AG09309 (cell line): ENCODE data around the gene AGPAT3.

Experiments
- DNase-seq: peaks from one replicate; pipeline ENCODE4 v3.0.0-alpha.2; 2010; ENCODE audit warnings: low read depth
- H3K4me3 ChIP-seq: 2 replicates; pipeline ENCODE4 v1.5.1; 2011; ENCODE audit warnings: mild to moderate bottlenecking, low read depth, low read length, moderate library complexity; ENCODE audit not compliant: control insufficient read depth
- TF ChIP-seq, protein P1 (sequence below): IDR thresholded peaks from 2 replicates; pipeline ENCODE4 v1.5.1; 2011; ENCODE audit warnings: mild to moderate bottlenecking, low read depth, low read length, inconsistent platforms; ENCODE audit not compliant: insufficient read depth, control insufficient read depth; ENCODE audit errors: missing control alignments

The AGPAT3 gene

GRCh38 chr21:43954042-43954441 lies 89.0 kb downstream of the AGPAT3 start:
- no peak overlapping the region for H3K4me3 ChIP-seq
- DNase-seq, result no peak
- TF ChIP-seq, protein P1, sequence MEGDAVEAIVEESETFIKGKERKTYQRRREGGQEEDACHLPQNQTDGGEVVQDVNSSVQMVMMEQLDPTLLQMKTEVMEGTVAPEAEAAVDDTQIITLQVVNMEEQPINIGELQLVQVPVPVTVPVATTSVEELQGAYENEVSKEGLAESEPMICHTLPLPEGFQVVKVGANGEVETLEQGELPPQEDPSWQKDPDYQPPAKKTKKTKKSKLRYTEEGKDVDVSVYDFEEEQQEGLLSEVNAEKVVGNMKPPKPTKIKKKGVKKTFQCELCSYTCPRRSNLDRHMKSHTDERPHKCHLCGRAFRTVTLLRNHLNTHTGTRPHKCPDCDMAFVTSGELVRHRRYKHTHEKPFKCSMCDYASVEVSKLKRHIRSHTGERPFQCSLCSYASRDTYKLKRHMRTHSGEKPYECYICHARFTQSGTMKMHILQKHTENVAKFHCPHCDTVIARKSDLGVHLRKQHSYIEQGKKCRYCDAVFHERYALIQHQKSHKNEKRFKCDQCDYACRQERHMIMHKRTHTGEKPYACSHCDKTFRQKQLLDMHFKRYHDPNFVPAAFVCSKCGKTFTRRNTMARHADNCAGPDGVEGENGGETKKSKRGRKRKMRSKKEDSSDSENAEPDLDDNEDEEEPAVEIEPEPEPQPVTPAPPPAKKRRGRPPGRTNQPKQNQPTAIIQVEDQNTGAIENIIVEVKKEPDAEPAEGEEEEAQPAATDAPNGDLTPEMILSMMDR, result no peak

- no peak for DNase-seq
- TF ChIP-seq, protein P1, result no peak
Measured at GRCh38 chr21:43954896-43955295, 89.9 kb downstream of the AGPAT3 start.

GRCh38 chr21:43956019-43956669 lies 91.1 kb downstream of the AGPAT3 start:
- TF ChIP-seq, protein P1, result no peak
- H3K4me3 ChIP-seq, result no peak overlapping the region
- no peak for DNase-seq

More at GRCh38 chr21:43954896-43955295, 89.9 kb downstream of the AGPAT3 start:
- no peak overlapping the region for H3K4me3 ChIP-seq

DNA sequence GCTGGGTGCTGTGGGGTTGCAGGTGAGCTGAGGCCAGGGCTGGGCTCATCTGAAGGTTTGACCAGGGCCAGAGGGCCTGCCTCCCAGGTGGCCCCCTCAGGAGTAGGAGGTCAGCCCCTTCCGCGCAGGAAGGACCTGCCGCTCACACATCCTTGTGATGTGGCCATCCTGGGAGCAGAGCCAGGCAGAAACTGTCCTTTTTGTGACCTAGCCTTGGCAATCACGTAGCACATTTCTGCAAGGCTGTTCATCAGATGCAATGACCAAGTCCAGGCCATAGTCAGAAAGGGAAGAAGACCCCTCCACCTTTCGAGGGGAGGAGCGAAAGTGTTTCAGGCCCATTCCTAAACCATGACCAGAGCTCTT lies 91.6 kb downstream of the AGPAT3 start:
- DNase-seq, result no peak
- H3K4me3 ChIP-seq, result no peak overlapping the region
- TF ChIP-seq, protein P1, result no peak

DNA sequence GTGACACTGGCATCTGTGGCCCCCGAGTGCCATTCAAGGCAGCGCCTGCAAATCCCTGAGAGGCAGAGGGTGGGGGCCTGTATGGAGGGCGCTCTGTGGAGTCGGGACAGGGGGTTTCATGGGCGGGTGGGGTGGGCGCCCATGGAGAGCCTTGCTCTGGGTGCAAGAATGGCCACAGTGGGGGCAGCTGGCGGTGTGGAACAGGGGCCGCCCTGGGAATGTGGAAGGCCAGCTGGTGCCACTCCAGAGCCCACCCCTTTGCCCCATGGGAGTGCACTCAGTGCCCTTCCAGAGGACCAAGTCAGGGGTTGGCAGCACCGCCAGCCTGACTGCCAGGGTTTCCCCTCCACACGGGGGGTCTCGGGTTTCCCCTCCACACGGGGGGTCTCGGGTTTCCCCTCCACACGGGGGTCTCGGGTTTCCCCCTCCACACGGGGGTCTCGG lies 92.1 kb downstream of the AGPAT3 start:
- TF ChIP-seq, protein P1, result no peak
- no peak overlapping the region for H3K4me3 ChIP-seq
- no peak for DNase-seq

DNA sequence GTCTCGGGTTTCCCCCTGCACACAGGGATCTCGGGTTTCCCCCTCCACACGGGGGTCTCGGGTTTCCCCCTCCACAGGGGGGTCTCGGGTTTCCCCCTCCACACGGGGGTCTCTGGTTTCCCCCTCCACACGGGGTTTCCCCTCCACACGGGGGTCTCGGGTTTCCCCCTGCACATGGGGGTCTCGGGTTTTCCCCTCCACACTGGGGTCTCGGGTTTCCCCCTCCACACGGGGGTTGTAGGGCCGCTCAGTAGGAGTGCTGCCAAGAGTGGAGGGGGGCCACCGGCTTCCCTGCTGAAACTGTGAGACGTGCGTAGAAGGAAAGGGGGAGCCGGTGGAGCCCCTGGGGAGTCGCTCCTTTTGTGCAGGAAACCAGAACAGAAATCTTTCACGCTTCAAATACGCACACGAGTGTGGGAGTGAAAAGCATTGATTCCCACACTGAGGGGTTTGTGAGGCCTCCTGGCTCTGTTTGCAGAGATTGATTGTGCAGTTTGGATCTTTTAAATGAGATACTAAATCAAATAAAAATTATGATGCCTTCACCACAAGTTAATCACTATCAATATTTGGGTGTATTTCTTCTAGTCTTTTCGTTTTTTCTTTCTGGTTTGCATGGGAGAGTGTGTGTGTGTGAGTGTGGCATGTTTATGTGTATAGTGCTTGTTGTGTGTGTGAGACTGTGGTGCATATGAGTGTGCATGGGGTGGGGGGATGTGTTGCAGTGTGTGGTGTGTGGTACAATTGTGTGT lies 92.8 kb downstream of the AGPAT3 start:
- no peak overlapping the region for H3K4me3 ChIP-seq
- no peak for DNase-seq

More for the DNA sequence above, 92.8 kb downstream of the AGPAT3 start:
- TF ChIP-seq, protein P1, result no peak
